ENCODE data around the gene EXOC3.

GRCh38 chr5:493758-494157 lies 50.8 kb downstream of the EXOC3 start:
- TF ChIP-seq CTCF (IDR thresholded peaks at IDR 0.05; ENCODE audit: low read length) (no peak), EZH2 (IDR thresholded peaks at IDR 0.05; ENCODE audit: borderline replicate concordance, low read length) (no peak)

All from OCI-LY1 (cell line).